Transverse colon (tissue), 3 donors: ENCODE measurements around the gene EPN2.

ENCODE experiments used
- CTCF ChIP-seq, 5 experiments: fragments of 200-600 bp in 3 of 5; fragments of 450-650 bp in 2 of 5; sonication (generic) in 3 of 5; IDR thresholded peaks; 1 replicate in 2 of 5; 2 replicates in 3 of 5; pipeline ENCODE4 v1.5.1; 2016 to 2017; ENCODE audit warnings: antibody characterized with exemption in 5 of 5, inconsistent platforms in 3 of 5, mild to moderate bottlenecking in 2 of 5, moderate library complexity in 1 of 5
- EP300 ChIP-seq: sonication (generic); formaldehyde crosslinking; IDR thresholded peaks from one replicate; pipeline ENCODE4 v1.6.1; 2017; ENCODE audit warnings: antibody characterized with exemption, low read depth
- POLR2A ChIP-seq: fragments of 450-650 bp; IDR thresholded peaks from one replicate; pipeline ENCODE4 v1.6.1; 2016; ENCODE audit warnings: antibody characterized with exemption, mild to moderate bottlenecking, moderate library complexity

- TF ChIP-seq POLR2A, result no peak
- no peak for TF ChIP-seq CTCF (IDR thresholded peaks at IDR 0.05)
- TF ChIP-seq EP300, result no peak
Measured at GRCh38 chr17:19334331-19334730, 97.2 kb downstream of the EPN2 start.
